Sciatic nerve (tissue), 2 donors: Measurements from ENCODE around the gene MGST1. TPM values are rescaled to one million over a fixed set of nuclear protein-coding genes. Genes with fewer than 3 reads are reported as not detected.

Source experiments
- ATAC-seq: fragments of 200-7000 bp; cut with Tn5 transposase; one replicate; pipeline ENCODE4 v1.9.1; 2020; ENCODE audit warnings: mild to moderate bottlenecking, moderate library complexity
- DNase-seq: peaks from one replicate; pipeline ENCODE4 v3.0.0-alpha.2; 2020; ENCODE audit warnings: low spot score
- intact Hi-C: fragments of 100-400 bp; cut with DNase I; formaldehyde crosslinking; loops from one replicate; pipeline ENCODE4 v1.14.2; 2022
- total RNA-seq: library from RNA; stranded (reverse); fragmentation: NEBNext Ultra II Directional; extraction: Animal tissue kit (Norgen Biotek cat#: 25700); gene quantifications from one replicate; pipeline ENCODE4 v1.2.1, GENCODE V29; 2021
- donor health status: DM: no; HTN: no; CAD: no.
- donor health status: DM: no; HTN: no; CAD: no.

The MGST1 gene
- total RNA-seq, 1 donor from 2014 or later: 80.6 TPM

DNA sequence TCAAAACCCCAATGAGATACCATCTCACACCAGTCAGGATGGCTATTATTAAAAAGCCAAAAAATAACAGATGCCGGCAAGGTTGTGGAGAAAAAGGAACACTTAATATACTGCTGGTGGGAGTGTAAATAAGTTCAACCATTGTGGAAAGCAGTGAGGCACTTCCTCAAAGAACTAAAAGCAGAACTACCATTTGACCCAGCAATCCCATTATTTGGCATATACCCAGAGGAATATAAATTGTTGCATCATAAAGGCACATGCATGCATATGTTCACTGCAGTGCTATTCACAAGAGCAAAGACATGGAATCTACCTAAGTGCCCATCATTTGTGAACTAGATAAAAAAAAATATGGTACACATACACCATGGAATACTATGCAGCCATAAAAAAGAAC is 59.9 kb downstream of the MGST1 start:
- intact Hi-C loops: no loop called here
- no peak for ATAC-seq
- DNase-seq: no peak

Other genes with a start within 250 kb of the MGST1 start
- not detected for gene SLC15A5, start 70.0 kb upstream of the MGST1 start, total RNA-seq